ENCODE data around the gene CFLAR. TPM values are rescaled to one million over a fixed set of nuclear protein-coding genes. Genes with fewer than 3 reads are reported as not detected.

Gene CFLAR
- total RNA-seq, 1 experiment from 2014 or later, result 35.6 TPM

DNA sequence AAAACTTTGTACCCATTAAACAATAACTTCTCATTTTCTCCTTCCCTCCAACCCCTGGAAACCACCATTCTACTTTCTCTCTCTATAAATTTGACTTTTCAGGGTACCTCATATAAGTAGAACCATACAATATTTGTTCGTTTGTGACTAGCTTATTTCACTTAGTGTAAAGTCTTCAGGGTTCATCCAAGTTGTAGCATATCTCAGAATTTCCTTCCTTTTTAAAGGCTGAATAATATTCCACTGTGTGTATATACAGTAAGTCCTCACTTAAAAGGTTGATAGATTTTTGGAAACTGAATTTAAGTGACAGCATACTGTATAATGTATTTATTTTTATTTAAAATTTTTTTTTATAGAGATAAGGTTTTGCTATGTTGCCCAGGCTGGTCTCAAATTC is 80.8 kb downstream of the CFLAR start (continued):
- TF ChIP-seq, protein P1, sequence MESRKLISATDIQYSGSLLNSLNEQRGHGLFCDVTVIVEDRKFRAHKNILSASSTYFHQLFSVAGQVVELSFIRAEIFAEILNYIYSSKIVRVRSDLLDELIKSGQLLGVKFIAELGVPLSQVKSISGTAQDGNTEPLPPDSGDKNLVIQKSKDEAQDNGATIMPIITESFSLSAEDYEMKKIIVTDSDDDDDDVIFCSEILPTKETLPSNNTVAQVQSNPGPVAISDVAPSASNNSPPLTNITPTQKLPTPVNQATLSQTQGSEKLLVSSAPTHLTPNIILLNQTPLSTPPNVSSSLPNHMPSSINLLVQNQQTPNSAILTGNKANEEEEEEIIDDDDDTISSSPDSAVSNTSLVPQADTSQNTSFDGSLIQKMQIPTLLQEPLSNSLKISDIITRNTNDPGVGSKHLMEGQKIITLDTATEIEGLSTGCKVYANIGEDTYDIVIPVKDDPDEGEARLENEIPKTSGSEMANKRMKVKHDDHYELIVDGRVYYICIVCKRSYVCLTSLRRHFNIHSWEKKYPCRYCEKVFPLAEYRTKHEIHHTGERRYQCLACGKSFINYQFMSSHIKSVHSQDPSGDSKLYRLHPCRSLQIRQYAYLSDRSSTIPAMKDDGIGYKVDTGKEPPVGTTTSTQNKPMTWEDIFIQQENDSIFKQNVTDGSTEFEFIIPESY (IDR thresholded peaks at IDR 0.05; ENCODE audit: extremely low read depth, insufficient replicate concordance, low read length), result no peak
- no peak for TF ChIP-seq FOSL1 (IDR thresholded peaks at IDR 0.05; ENCODE audit: low read depth)

- H3K9me2 ChIP-seq (ENCODE audit: insufficient read depth), result no peaks in the 10 kb centered on the region
- no peaks in the 10 kb centered on the region for H3K9me3 ChIP-seq (ENCODE audit: control insufficient read depth in 1 of 2, insufficient read depth in 1 of 2, low read depth in 1 of 2, low read length in 2 of 2)
- no peaks in the 10 kb centered on the region for H3K4me1 ChIP-seq (ENCODE audit: control insufficient read depth in 1 of 2, insufficient read depth in 2 of 2, low read length in 2 of 2)
- no peaks in the 10 kb centered on the region for H4K20me1 ChIP-seq (ENCODE audit: insufficient read depth)
- no peaks in the 10 kb centered on the region for H3K27me3 ChIP-seq (ENCODE audit: insufficient read depth, low read length)
- intact Hi-C loops (cut with micrococcal nuclease), result no loop called here
- POLR2A ChIA-PET, result no interaction called here
- no TSS peak for BruUV-seq (replicated peaks)
- H3K79me2 ChIP-seq (ENCODE audit: insufficient read depth, low read length), result no peaks in the 10 kb centered on the region
- no peak overlapping the region for H3K4me2 ChIP-seq (ENCODE audit: low read length)
- ATAC-seq (no peak), DNase-seq (ENCODE audit: low read depth, low spot score) (no peak)
- H2AFZ ChIP-seq (ENCODE audit: low read depth, low read length, poor library complexity, severe bottlenecking), result no peak overlapping the region
- H3K9ac ChIP-seq (ENCODE audit: low read length), result no peak overlapping the region
- no peak overlapping the region for H3K4me3 ChIP-seq (replicated peaks in 1 of 2; ENCODE audit: low read depth in 1 of 2, low read length in 2 of 2)
- no peaks in the 10 kb centered on the region for H3K36me3 ChIP-seq (ENCODE audit: control insufficient read depth in 1 of 2, insufficient read depth in 2 of 2, low read length in 2 of 2)
- H3K27ac ChIP-seq (ENCODE audit: low read depth, low read length), result no peak overlapping the region
- TF ChIP-seq CEBPB (IDR thresholded peaks at IDR 0.05; ENCODE audit: low read depth) (no peak), REST (IDR thresholded peaks at IDR 0.05; ENCODE audit: low read depth) (no peak), ZNF274 (IDR thresholded peaks at IDR 0.05; ENCODE audit: low read depth, low read length) (no peak), YY1 (IDR thresholded peaks at IDR 0.05; ENCODE audit: extremely low read depth, insufficient replicate concordance, low read depth, low read length) (no peak), EZH2 (IDR thresholded peaks at IDR 0.05) (no peak), SRF (IDR thresholded peaks at IDR 0.05; ENCODE audit: low read depth) (no peak), ZFX (IDR thresholded peaks at IDR 0.05) (no peak), SIN3A (IDR thresholded peaks at IDR 0.05; ENCODE audit: low read depth) (no peak), MAX (IDR thresholded peaks at IDR 0.05) (no peak), ELF1 (IDR thresholded peaks at IDR 0.05; ENCODE audit: borderline replicate concordance, low read depth) (no peak), POLR2AphosphoS5 (IDR thresholded peaks at IDR 0.05; ENCODE audit: low read depth, low read length) (no peak), TCF7L2 (IDR thresholded peaks at IDR 0.05; ENCODE audit: borderline replicate concordance, extremely low read depth, insufficient read depth, insufficient read length) (no peak), EGR1 (IDR thresholded peaks at IDR 0.05; ENCODE audit: low read depth) (no peak), SP1 (IDR thresholded peaks at IDR 0.05; ENCODE audit: low read depth) (no peak), POLR2A (IDR thresholded peaks at IDR 0.05; ENCODE audit: borderline replicate concordance, extremely low read depth, insufficient read depth, insufficient read length) (no peak)
- TF ChIP-seq, protein P1 (IDR thresholded peaks at IDR 0.05; ENCODE audit: extremely low read depth, insufficient replicate concordance, low read length), result no peak
- RAD21 ChIA-PET (ENCODE audit: low non-redundant PET in 1 of 2, low total read pairs in 2 of 2, uncharacterized antibody in 2 of 2, unreplicated experiment in 2 of 2), result interaction anchor here in 1 of 2 experiments (0.8 kb wide), 1 partner anchor 469 kb away, joined by 4 read pairs; no protein-coding TSS in a partner anchor
- CTCF ChIA-PET, result no interaction called here
These were observed 81.8 kb downstream of the CFLAR start for GRCh38 chr2:201197781-201198180.

Measured in HCT116 (cell line).